Panc1 (cell line): ENCODE measurements around the gene SPTBN4. TPM values are rescaled to one million over a fixed set of nuclear protein-coding genes. Genes with fewer than 3 reads are reported as not detected.

ENCODE experiments used
- ATAC-seq: fragments of 200-7000 bp; cut with Tn5 transposase; 2 replicates; pipeline ENCODE4 v1.9.1; 2020; ENCODE audit warnings: mild to moderate bottlenecking, moderate library complexity
- BruUV-seq: library from RNA; stranded (reverse); fragments of 400-500 nt; replicated peaks from 2 replicates; lab custom pipeline; 2021; lab: Mats Ljungman, UMichigan
- CTCF ChIA-PET: fragments of 300-600 bp; sonication (Branson Sonifier 250); formaldehyde crosslinking; loops from one replicate; lab custom pipeline; 2022; ENCODE audit warnings: antibody characterized with exemption; lab: Charles Lee
- POLR2A ChIA-PET: fragments of 300-600 bp; sonication (Branson Sonifier 250); formaldehyde crosslinking; loops from one replicate; lab custom pipeline; 2022; ENCODE audit warnings: antibody characterized with exemption; lab: Charles Lee
- DNase-seq: peaks from one replicate; pipeline ENCODE4 v3.0.0-alpha.2; 2010; ENCODE audit warnings: low read depth, low spot score
- H3K27ac ChIP-seq: 2 replicates; pipeline ENCODE4 v1.5.1; 2011; ENCODE audit warnings: mild to moderate bottlenecking, low read length, inconsistent platforms
- H3K27me3 ChIP-seq: fragments of 200-500 bp; sonication (Bioruptor generic); 2 replicates; pipeline ENCODE4 v1.6.0; 2014; ENCODE audit warnings: low read length, inconsistent platforms; ENCODE audit not compliant: control insufficient read depth, insufficient read depth
- H3K36me3 ChIP-seq: fragments of 200-500 bp; sonication (Bioruptor generic); 2 replicates; pipeline ENCODE4 v1.5.1; 2014; ENCODE audit warnings: inconsistent platforms, mild to moderate bottlenecking, low read length, moderate library complexity; ENCODE audit not compliant: control insufficient read depth, insufficient read depth
- H3K4me1 ChIP-seq: 2 replicates; pipeline ENCODE4 v1.5.1; 2011; ENCODE audit warnings: inconsistent platforms, mild to moderate bottlenecking, low read length, moderate library complexity; ENCODE audit not compliant: control insufficient read depth, insufficient read depth
- H3K4me3 ChIP-seq, 2 experiments: 2 replicates each; pipeline ENCODE4 v1.5.1; 2011 to 2012; ENCODE audit warnings: low read depth in 2 of 2, low read length in 2 of 2, mild to moderate bottlenecking in 2 of 2, inconsistent platforms in 1 of 2, moderate library complexity in 1 of 2
- H3K9me3 ChIP-seq: fragments of 200-500 bp; sonication (Bioruptor generic); 2 replicates; pipeline ENCODE4 v1.5.1; 2014; ENCODE audit warnings: low read depth, mild to moderate bottlenecking, inconsistent platforms, low read length, moderate library complexity; ENCODE audit not compliant: control insufficient read depth, insufficient read depth
- CTCF ChIP-seq: fragments of 450-650 bp; IDR thresholded peaks from 2 replicates; pipeline ENCODE4 v1.5.1; 2017; ENCODE audit warnings: mild to moderate bottlenecking
- POLR2AphosphoS5 ChIP-seq: IDR thresholded peaks from 2 replicates; pipeline ENCODE4 v1.6.1; 2012; ENCODE audit warnings: mild to moderate bottlenecking, low read depth, low read length, moderate library complexity
- REST ChIP-seq, 2 experiments: IDR thresholded peaks; 2 replicates each; pipeline ENCODE4 v1.6.1; 2011 to 2012; ENCODE audit warnings: low read depth in 2 of 2, control low read depth in 1 of 2, low read length in 1 of 2, mild to moderate bottlenecking in 1 of 2, moderate library complexity in 1 of 2; ENCODE audit not compliant: insufficient read depth in 1 of 2
- SIN3A ChIP-seq: IDR thresholded peaks from 2 replicates; pipeline ENCODE4 v1.6.1; 2012; ENCODE audit warnings: low read depth, mild to moderate bottlenecking, low read length, moderate library complexity, borderline replicate concordance; ENCODE audit not compliant: insufficient read depth
- TCF7L2 ChIP-seq: IDR thresholded peaks from 2 replicates; pipeline ENCODE4 v1.6.1; 2011; ENCODE audit warnings: mild to moderate bottlenecking, low read depth, low read length, inconsistent platforms
- in situ Hi-C: cut with HindIII; loops from 2 replicates; pipeline ENCODE4 v1.10.0; 2016; ENCODE audit warnings: low sequenced_read_pairs, low pct_unique_long_range_greater_than_20kb
- intact Hi-C: fragments of 100-400 bp; cut with micrococcal nuclease; formaldehyde crosslinking; loops from one replicate; pipeline ENCODE4 v1.10.0; 2022; ENCODE audit not compliant: unreplicated experiment
- total RNA-seq: library from RNA; stranded (reverse); gene quantifications from one replicate; pipeline ENCODE4 v1.2.1, GENCODE V29; 2021; ENCODE audit not compliant: unreplicated experiment

The SPTBN4 gene
- total RNA-seq, 1 experiment from 2014 or later, result 1.2 TPM

- no peak for TF ChIP-seq REST (IDR thresholded peaks at IDR 0.05; ENCODE audit: insufficient read depth in 1 of 2, low read depth in 2 of 2, low read length in 1 of 2)
- no peak for TF ChIP-seq POLR2AphosphoS5
- TF ChIP-seq CTCF, result no peak
- no peak for TF ChIP-seq SIN3A
- no peak for TF ChIP-seq TCF7L2
- no peak for ATAC-seq
- no peak overlapping the region for H3K27ac ChIP-seq
- POLR2A ChIA-PET, result no interaction called here
- in situ Hi-C loops (no loop called here), intact Hi-C loops (no loop called here)
- CTCF ChIA-PET, result no interaction called here
- no peak overlapping the region for H3K4me3 ChIP-seq
- H3K36me3 ChIP-seq, result no peaks in the 10 kb centered on the region
- BruUV-seq, result no TSS peak
- DNase-seq, result no peak
- no peaks in the 10 kb centered on the region for H3K9me3 ChIP-seq
- no peaks in the 10 kb centered on the region for H3K27me3 ChIP-seq
- peaks cover 4% of the 10 kb centered on the region for H3K4me1 ChIP-seq
These were observed 58.6 kb downstream of the SPTBN4 start for GRCh38 chr19:40525234-40526051.

- no TSS peak for BruUV-seq
- CTCF ChIA-PET, result no interaction called here
- in situ Hi-C loops, result no loop called here
These were observed 61.3 kb downstream of the SPTBN4 start for GRCh38 chr19:40528078-40528477.

More at GRCh38 chr19:40528078-40528477, 61.3 kb downstream of the SPTBN4 start:
- Histone ChIP-seq H3K4me1 (peaks cover 8% of the 10 kb centered on the region), H3K36me3 (no peaks in the 10 kb centered on the region), H3K9me3 (no peaks in the 10 kb centered on the region), H3K27ac (no peak overlapping the region), H3K4me3 (no peak overlapping the region), H3K27me3 (no peaks in the 10 kb centered on the region)
- TF ChIP-seq SIN3A (no peak), CTCF (no peak), TCF7L2 (no peak), POLR2AphosphoS5 (no peak), REST (IDR thresholded peaks at IDR 0.05; ENCODE audit: insufficient read depth in 1 of 2, low read depth in 2 of 2, low read length in 1 of 2) (no peak)
- DNase-seq (no peak), ATAC-seq (no peak)
- POLR2A ChIA-PET, result no interaction called here
- intact Hi-C loops, result no loop called here
